H54 (cell line): Measurements from ENCODE around the gene MYO5C.

Experiments
- DNase-seq: peaks from one replicate; pipeline ENCODE4 v3.0.0; 2011; ENCODE audit warnings: low spot score, mixed read lengths; ENCODE audit not compliant: insufficient read length
- FAIRE-seq: peaks from 3 replicates; lab custom pipeline; 2011; peaks lifted over from hg19 to GRCh38; lab: Jason Lieb, UNC
- POLR2A ChIP-seq: IDR thresholded peaks from 2 replicates; pipeline ENCODE4 v1.6.1; 2011; ENCODE audit warnings: low read depth, mild to moderate bottlenecking, low read length

MYO5C gene

GRCh38 chr15:52328680-52329079, 33.1 kb upstream of the MYO5C start:
- FAIRE-seq, result no peak
- DNase-seq, result no peak
- no peak for TF ChIP-seq POLR2A

GRCh38 chr15:52326756-52327155, 31.2 kb upstream of the MYO5C start:
- no peak for TF ChIP-seq POLR2A
- no peak for FAIRE-seq
- no peak for DNase-seq

GRCh38 chr15:52324109-52324508, 28.5 kb upstream of the MYO5C start:
- FAIRE-seq (no peak), DNase-seq (no peak)
- no peak for TF ChIP-seq POLR2A

GRCh38 chr15:52318729-52319500, 23.3 kb upstream of the MYO5C start:
- no peak for FAIRE-seq
- no peak for DNase-seq
- no peak for TF ChIP-seq POLR2A

GRCh38 chr15:52317688-52318087, 22.1 kb upstream of the MYO5C start:
- DNase-seq (no peak), FAIRE-seq (no peak)
- no peak for TF ChIP-seq POLR2A

GRCh38 chr15:52317022-52317421, 21.4 kb upstream of the MYO5C start:
- no peak for TF ChIP-seq POLR2A
- DNase-seq, result no peak
- no peak for FAIRE-seq

- DNase-seq (no peak), FAIRE-seq (no peak)
- no peak for TF ChIP-seq POLR2A
Measured at GRCh38 chr15:52309154-52309548, 13.5 kb upstream of the MYO5C start.

GRCh38 chr15:52308446-52309153, 13.0 kb upstream of the MYO5C start:
- FAIRE-seq (no peak), DNase-seq (no peak)
- TF ChIP-seq POLR2A, result no peak

- DNase-seq (no peak), FAIRE-seq (no peak)
- TF ChIP-seq POLR2A, result no peak
Measured at GRCh38 chr15:52307847-52308246, 12.2 kb upstream of the MYO5C start.

- TF ChIP-seq POLR2A, result no peak
- no peak for FAIRE-seq
- DNase-seq, result no peak
Measured at GRCh38 chr15:52306270-52306669, 10.7 kb upstream of the MYO5C start.

GRCh38 chr15:52303093-52303772, 7.6 kb upstream of the MYO5C start:
- no peak for FAIRE-seq
- DNase-seq, result no peak
- no peak for TF ChIP-seq POLR2A

GRCh38 chr15:52301265-52301847, 5.8 kb upstream of the MYO5C start:
- DNase-seq (no peak), FAIRE-seq (no peak)
- no peak for TF ChIP-seq POLR2A

GRCh38 chr15:52294881-52295420, 653 bp downstream of the MYO5C start:
- FAIRE-seq (no peak), DNase-seq (no peak)
- no peak for TF ChIP-seq POLR2A

- DNase-seq (no peak), FAIRE-seq (no peak)
- no peak for TF ChIP-seq POLR2A
Measured at GRCh38 chr15:52292780-52293392, 2.7 kb downstream of the MYO5C start.
